HG03280 (cell line): ENCODE results near the gene SLC24A3.

Experiments used
- ATAC-seq: cut with Tn5 transposase; IDR thresholded peaks from one replicate; pipeline ENCODE4 v1.9.1; 2021; ENCODE audit warnings: mild to moderate bottlenecking, moderate library complexity; ENCODE audit not compliant: unreplicated experiment

The SLC24A3 gene

GRCh38 chr20:19212469-19212815, at the start of gene SLC24A3:
TSS of gene SLC24A3 (plus strand) at chr20:19212642.
- no peak for ATAC-seq

- no peak for ATAC-seq
These were observed 42.3 kb upstream of the SLC24A3 start for GRCh38 chr20:19170148-19170547.

- ATAC-seq = no peak
These were observed 39.8 kb upstream of the SLC24A3 start for GRCh38 chr20:19172637-19173036.

GRCh38 chr20:19176470-19177052, 35.9 kb upstream of the SLC24A3 start:
- ATAC-seq = no peak

GRCh38 chr20:19181552-19181951, 30.9 kb upstream of the SLC24A3 start:
- no peak for ATAC-seq

DNA sequence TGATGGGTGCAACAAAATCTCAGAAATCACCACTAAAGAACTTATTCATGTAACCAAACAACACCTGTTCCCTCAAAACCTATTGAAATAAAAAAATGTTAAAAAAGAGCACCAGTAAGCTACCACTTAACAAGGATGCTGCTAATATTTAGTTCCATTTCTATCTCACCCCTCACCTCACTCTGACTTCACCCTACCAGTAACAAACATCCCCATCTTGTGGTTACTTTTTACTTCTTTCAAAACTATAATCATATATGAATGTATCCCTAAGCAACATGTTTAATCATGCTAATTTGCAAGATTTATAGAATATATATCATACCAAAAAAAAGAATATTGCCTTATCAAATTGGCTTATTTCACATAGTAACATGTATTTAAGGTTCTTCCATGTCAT, 27.4 kb upstream of the SLC24A3 start:
- ATAC-seq = no peak

DNA sequence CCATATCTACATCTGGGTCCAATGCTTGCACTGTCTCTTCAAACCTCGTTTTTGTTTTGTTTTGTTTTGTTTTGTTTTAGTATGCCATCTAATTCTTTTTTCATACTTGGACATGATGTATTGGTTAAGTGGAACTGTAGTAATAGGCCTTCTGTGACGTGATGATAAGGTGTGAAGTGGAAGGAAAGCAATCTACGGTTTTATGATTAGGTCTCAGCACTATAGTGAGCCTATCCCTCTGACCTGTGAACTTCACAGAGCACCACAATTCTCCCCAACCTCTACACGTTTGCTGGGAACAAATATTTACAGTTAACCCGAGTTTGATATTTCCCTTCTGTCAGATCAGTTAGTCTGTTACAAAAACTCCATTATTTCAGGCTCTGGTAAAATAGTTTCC, 19.1 kb upstream of the SLC24A3 start:
- no peak for ATAC-seq

DNA sequence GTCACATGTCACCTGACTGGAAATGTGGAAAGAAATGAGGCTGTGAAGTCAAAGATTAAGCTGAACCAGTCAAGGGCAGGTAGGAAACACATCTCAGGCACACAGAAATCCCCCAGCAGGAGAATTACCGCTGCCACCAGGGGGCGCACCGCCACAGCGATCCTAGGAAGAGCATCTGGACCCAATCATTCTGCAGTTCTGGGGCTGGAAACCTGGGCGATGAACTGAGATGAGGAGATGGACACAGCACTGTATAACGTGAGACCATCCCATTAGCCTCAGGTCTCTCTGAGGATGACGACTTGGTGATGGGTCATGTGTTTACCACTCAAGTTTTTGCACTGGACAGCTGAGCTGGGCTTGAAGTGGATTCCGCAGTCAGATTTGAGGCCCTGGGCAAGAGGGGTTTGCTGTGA, 6.5 kb upstream of the SLC24A3 start:
- ATAC-seq = no peak

- ATAC-seq = no peak
These were observed 4.9 kb upstream of the SLC24A3 start for GRCh38 chr20:19207541-19207940.

DNA sequence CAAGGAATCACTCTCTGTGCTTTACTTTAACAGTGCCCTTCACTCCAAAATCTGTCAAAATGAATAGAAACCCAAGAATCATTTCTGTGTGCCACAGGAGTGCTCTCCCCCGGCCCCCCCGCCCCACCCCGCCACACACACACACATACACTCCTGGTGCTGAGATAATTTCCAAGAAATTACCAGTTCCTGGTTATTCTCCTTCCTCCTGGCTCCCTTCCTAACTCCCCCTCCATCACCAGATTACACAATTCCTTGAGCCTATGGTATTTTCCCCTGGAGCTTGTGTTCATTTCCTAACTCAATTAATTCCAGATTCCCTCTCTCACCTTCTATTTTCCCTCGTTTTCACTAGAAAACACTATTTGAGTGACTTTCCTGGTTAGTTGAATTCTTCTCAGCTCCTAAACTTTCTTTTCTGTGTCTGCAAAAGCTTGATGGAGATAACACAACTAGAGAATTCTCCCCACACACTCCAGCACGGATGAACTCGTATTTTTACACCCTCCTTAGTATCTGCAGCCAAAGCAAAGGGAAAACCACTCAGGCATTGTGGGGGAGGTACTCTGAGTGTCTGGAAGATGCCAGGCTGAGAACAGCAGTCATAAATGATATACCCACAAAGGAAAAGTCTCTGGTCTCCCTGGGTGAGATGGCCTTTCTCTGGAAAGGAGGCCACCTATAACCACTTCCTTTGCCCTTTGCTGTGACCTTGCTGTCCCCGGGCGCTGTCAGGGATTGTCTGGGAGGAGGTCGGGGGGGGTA, 1.9 kb upstream of the SLC24A3 start:
- ATAC-seq = no peak

DNA sequence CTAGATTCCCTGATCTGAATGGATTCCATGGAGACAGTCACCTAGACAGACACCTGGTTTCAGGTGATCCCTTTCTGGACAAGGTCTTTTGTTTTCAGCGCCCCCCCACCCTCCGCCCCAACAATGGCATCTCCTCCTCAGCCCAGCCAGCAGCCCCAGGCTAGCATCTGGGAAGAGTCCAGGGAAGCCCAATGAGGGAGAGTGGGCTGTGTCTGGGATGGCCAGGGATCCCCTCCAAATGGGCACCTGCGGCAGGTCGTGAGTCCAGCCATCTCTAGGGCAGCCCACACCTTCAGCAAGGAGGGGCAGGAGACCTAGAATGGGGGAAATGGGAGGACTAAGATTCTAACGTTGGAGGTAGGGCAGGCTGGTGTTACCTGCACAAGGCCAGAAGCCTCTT, 1.2 kb upstream of the SLC24A3 start:
- no peak for ATAC-seq

DNA sequence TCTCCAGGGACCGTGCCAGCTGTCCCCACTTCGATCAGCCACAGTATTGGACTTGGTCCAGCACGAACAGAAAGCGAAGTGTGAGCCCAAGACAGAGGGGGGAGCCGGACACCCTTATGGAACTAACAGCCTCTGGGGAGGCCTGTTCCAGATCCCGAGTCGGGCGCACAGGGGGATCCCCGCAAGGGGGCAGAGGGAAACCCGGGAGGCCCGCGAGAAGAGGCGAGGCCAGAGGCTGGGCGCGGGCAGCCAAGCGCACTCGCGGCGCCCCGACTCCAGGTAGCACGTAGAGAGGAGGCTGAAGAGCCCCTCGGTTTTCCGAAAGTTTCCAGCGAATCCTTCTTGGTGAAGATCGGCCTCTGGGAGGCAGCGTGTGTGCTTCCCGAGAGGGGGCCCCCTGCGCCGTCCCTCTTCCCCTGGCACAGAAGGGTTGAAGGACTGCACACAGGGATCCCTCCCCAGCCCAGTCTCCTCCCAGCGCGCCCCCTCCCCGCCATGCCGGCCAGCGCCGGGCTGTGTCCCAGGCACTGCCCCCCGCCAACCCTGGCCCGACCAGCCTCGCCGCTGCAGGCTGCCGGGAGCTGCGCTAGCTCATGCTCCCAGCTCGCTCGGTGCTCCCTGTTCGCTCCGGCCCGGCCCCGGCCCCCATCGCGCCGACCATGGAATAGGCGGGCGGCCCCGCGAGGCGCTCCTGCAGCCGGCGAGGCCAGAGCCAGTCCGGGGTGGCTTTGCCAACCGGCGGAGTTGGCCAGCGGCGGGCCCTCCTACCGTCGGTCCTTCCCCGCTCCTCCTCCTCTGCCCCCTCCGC, 577 bp upstream of the SLC24A3 start:
- no peak for ATAC-seq

DNA sequence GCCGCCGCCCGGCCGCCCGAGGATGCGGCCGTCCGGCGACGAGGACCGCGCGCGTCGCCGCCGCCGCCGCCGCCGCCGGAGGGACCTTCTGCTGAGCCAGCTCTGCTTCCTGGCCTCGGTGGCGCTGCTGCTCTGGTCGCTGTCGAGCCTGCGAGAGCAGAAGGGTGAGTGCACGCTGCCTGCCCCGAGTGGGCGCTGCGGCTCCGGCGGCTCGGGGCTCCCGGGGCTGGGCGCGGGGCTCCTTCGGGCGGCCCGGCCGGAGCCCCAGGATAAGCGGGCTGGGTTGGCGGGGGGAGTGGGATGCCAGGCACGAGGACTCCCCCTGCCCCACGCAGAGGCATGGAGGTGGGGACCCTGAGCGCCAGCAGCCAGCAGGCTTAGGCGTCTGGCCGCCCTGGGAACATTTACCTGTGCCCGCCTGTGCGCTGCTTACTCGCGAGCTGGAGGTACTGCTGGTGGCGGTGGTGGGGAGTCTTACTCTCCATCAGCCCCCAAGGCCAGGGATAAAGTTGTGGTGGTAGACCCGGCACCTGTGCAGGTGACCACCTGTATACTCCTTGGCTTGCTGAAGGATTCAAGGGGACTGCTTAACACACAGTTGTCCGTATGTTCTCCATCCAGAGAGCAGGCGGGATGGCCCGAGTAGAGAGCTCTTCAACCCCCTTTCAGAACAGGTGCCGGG, 520 bp downstream of the SLC24A3 start:
- peak; percentile 71 for ATAC-seq

- no peak for ATAC-seq
These were observed 1.6 kb downstream of the SLC24A3 start for GRCh38 chr20:19213946-19214490.

GRCh38 chr20:19218411-19218810, 6.0 kb downstream of the SLC24A3 start:
- no peak for ATAC-seq

- ATAC-seq = no peak
These were observed 10.1 kb downstream of the SLC24A3 start for GRCh38 chr20:19222520-19223040.

DNA sequence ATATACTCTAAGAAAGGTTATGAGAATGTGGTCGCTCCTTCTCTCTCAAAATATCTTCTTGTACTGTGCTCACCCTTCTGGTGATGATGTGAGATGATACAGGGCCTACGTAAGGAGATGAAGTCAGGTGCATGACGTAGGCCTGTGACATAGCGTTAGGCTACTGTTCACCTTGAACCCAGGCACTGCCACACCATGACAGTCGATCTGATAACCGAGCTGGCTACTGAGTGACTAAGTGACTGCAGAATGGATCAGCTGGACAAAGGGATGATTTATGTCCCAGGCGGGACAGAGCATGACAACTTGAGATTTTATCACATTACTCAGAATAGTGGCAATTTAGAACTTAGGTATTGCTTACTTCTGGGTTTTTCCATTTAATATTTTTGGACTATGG, 11.2 kb downstream of the SLC24A3 start:
- no peak for ATAC-seq

- ATAC-seq = no peak
These were observed 19.1 kb downstream of the SLC24A3 start for GRCh38 chr20:19231359-19232035.

- ATAC-seq = no peak
These were observed 20.8 kb downstream of the SLC24A3 start for GRCh38 chr20:19232997-19233794.
